GM19035 (cell line): ENCODE measurements around the gene GNL3.
"Not testable (repeated sequence)": the region's sequence is repeated elsewhere in the genome, so short reads cannot be mapped to it uniquely, and the experiment has no call there.

ENCODE experiments used
- ATAC-seq: cut with Tn5 transposase; IDR thresholded peaks from one replicate; pipeline ENCODE4 v1.9.1; 2021; ENCODE audit not compliant: unreplicated experiment

GNL3 gene

GRCh38 chr3:52715714-52716305 is 30.0 kb downstream of the GNL3 start:
- ATAC-seq: no peak

- no peak for ATAC-seq
Measured at GRCh38 chr3:52719618-52720017, 33.8 kb downstream of the GNL3 start.

DNA sequence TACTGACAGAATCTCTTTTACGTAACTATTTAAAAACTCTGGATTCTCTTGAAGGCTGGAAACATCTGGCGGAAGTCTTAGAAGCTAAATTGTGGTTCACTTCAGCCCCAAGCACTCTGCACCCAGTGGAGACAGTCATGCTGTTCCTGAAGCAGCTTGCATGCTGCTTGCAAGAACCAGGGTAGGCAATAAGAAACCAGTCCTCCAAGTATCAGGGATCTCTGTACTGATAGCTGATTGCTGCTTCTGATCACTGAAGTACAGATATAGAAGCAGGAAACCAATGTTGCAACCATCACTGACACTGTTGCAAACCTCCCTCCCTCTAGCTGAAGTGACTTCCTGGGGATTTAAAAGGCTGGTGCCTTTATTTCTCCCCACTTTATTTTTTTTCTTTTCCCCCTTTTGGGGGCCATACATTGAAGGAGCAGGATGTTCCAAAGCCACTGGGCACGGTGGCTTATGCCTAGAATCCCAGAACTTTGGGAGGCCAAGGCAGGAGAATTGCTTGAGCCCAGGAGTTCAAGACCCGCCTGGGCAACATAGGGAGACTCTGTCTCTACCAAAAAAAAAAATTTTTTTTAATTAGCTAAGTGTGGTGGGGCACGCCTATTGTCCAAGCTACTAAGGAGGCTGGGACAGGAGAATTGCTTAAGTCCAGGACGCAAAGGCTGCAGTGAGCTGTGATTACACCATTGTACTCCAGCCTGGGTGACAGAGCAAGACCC is 35.3 kb downstream of the GNL3 start:
- no peak for ATAC-seq

DNA sequence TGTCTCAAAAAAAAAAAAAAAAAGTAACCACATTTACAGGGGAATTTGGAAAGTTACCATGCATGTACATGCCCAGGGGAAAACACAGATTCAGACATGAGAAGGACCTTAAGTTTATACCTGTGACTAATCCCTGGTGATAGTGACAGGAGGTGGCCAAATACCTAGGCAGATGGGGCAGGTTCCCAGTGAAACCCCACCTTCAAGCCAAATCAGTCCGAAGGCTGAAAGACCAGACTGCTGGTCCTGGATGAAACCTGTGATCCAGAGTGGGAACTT is 35.8 kb downstream of the GNL3 start:
- no peak for ATAC-seq

DNA sequence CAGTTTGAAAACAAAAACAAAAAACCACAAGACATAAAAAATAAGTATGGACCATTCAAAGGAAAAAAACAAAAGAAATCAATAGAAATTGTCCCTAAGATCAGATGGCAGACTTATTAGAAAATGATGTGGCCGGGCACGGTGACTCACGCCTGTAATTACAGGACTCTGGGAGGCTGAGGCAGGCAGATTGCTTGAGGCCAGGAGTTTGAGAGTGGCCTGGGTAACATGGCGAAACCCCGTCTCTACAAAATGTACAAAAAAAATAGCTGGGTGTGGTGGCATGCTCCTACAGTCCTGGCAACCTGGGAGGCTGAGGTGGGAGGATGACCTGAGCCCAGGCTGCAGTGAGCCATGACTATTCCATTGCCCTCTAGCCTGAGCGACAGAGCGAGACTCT is 36.7 kb downstream of the GNL3 start:
- no peak for ATAC-seq

DNA sequence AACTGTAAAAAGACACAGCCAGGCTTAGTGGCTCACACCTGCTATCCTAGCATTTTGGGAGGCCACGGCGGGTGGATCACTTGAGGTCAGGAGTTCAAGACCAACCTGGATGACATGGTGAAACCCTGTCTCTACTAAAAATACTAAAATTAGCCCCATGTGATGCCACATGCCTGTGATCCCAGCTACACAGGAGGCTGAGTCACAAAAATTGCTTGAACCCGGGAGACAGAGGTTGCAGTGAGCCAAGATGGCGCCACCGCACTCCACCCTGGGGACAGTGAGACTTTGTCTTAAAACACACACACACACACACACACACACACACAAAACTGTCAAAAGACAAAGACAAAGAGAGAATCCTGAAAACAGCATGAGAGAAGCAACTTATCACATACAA is 38.1 kb downstream of the GNL3 start:
- no peak for ATAC-seq

DNA sequence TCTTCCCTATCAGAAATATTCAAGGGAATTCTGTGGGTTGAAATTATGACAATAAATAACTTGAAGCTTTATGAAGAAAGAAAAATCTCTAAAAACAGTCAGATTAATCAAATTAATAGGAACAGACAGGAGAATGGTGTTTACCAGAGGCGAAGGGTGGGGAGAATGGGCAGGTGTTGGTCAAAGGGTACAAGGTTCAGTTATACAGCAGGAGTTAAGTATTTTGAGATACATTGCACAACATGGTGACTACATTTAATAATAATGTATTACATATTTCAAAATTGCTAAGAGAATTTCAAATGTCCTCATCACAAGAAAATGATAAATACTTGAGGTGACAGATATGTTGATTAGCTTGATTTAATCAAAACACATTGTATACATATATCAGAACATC is 38.7 kb downstream of the GNL3 start:
- no peak for ATAC-seq

DNA sequence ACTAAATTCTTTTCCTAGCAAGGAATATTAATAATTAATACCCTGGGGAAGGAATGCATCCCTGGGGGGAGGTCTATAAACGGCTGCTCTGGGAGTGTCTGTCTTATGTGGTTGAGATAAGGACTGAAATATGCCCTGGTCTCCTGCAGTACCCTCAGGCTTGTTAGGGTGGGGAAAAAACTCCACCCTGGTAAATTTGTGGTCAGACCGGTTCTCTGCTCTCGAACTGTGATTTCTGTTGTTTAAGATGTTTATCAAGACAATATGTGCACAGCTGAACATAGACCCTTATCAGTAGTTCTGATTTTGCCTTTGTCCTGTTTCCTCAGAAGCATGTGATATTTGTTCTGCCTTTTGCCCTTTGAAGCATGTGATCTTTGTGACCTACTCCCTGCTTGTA is 42.9 kb downstream of the GNL3 start:
- ATAC-seq: not testable (repeated sequence)

- ATAC-seq: no peak
Measured at GRCh38 chr3:52730681-52731080, 44.8 kb downstream of the GNL3 start.

- ATAC-seq: no peak
Measured at GRCh38 chr3:52731590-52731989, 45.8 kb downstream of the GNL3 start.

DNA sequence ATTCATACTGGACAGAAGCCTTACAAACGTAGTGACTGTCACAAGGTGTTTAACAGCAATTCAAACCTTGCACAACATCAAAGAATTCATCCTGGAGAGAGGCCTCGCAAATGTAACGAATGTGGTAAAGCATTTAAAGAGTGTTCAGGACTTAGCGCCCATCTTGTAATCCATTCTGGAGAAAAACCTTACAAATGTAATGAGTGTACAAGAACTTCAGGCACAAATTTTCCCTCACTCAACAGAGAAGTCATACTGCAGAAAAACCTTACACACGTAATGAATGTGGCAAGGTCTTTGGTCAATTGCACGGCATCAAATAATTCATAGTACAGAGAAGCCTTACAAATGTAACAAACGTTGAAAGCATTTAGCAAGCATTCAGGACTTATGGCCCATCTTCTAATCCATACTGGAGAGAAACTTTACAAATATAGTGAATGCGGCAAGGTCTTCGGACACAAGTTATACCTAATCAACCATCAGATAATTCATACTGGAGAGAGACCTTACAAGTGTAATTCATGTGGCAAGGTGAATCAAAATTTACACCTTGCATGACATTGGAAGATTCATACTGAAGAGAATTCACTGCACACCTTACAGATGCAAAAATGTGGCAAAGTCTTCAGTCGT is 47.5 kb downstream of the GNL3 start:
- no peak for ATAC-seq

- ATAC-seq: no peak
Measured at GRCh38 chr3:52739730-52740129, 53.9 kb downstream of the GNL3 start.

- no peak for ATAC-seq
Measured at GRCh38 chr3:52742418-52743041, 56.7 kb downstream of the GNL3 start.

- no peak for ATAC-seq
Measured at GRCh38 chr3:52743152-52743551, 57.3 kb downstream of the GNL3 start.

DNA sequence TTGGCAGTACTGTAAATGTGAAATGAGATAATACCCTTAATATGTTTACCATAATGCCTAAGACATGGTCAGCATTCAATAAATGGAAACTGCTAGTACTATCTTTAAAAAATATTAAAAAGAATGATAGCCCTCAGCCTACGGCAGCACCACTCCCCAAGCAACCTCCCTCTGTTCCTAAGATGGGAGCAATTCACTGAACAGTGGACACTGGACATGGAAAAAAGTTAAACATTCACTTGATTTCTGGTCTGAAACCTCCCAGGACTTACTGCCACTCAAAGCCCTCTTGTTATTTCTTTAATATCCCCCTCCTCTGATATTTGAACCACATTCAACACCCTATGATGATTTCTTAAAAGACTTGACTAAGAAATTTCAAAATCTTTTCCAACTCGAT is 57.9 kb downstream of the GNL3 start:
- no peak for ATAC-seq
